A172 (cell line): ENCODE results near the gene ERGIC1. TPM values are rescaled to one million over a fixed set of nuclear protein-coding genes. Genes with fewer than 3 reads are reported as not detected.
"Not testable (repeated sequence)": the region's sequence is repeated elsewhere in the genome, so short reads cannot be mapped to it uniquely, and the experiment has no call there.

Experiments
- DNase-seq: peaks from one replicate; pipeline ENCODE4 v3.0.0-alpha.2; 2015; ENCODE audit warnings: low spot score
- total RNA-seq: library from RNA; depleted of rRNA; stranded (reverse); fragments of >200 nt; shearing (Covaris generic); gene quantifications from 2 replicates; pipeline ENCODE4 v1.2.3, GENCODE V29; 2014

ERGIC1 gene
- total RNA-seq, 1 experiment from 2014 or later, result 91.6 TPM

GRCh38 chr5:172864171-172864570 is 30.1 kb downstream of the ERGIC1 start:
- DNase-seq, result not testable (repeated sequence)

- no peak for DNase-seq
These were observed 30.7 kb downstream of the ERGIC1 start for GRCh38 chr5:172864747-172865146.

GRCh38 chr5:172866378-172866777 is 32.3 kb downstream of the ERGIC1 start:
- DNase-seq, result no peak

GRCh38 chr5:172866802-172867748 is 33.0 kb downstream of the ERGIC1 start:
- no peak for DNase-seq

- no peak for DNase-seq
These were observed 33.8 kb downstream of the ERGIC1 start for GRCh38 chr5:172867761-172868435.

- DNase-seq, result peak; percentile 80
These were observed 34.4 kb downstream of the ERGIC1 start for GRCh38 chr5:172868436-172868923.

GRCh38 chr5:172868924-172869591 is 35.0 kb downstream of the ERGIC1 start:
- peak; percentile 92 for DNase-seq

- no peak for DNase-seq
These were observed 35.6 kb downstream of the ERGIC1 start for GRCh38 chr5:172869691-172870090.

GRCh38 chr5:172870291-172870714 is 36.3 kb downstream of the ERGIC1 start:
- peak; percentile 94 for DNase-seq

- DNase-seq, result no peak
These were observed 36.8 kb downstream of the ERGIC1 start for GRCh38 chr5:172870715-172871461.

- no peak for DNase-seq
These were observed 37.5 kb downstream of the ERGIC1 start for GRCh38 chr5:172871536-172871935.

- no peak for DNase-seq
These were observed 37.9 kb downstream of the ERGIC1 start for GRCh38 chr5:172871982-172872381.

- DNase-seq, result no peak
These were observed 39.0 kb downstream of the ERGIC1 start for GRCh38 chr5:172872997-172873491.

GRCh38 chr5:172873513-172873912 is 39.5 kb downstream of the ERGIC1 start:
- DNase-seq, result no peak

- no peak for DNase-seq
These were observed 40.8 kb downstream of the ERGIC1 start for GRCh38 chr5:172874647-172875504.

- no peak for DNase-seq
These were observed 41.6 kb downstream of the ERGIC1 start for GRCh38 chr5:172875505-172876279.

GRCh38 chr5:172876578-172876977 is 42.5 kb downstream of the ERGIC1 start:
- DNase-seq, result no peak

GRCh38 chr5:172877466-172878260 is 43.6 kb downstream of the ERGIC1 start:
- DNase-seq, result peak; percentile 85

GRCh38 chr5:172878585-172878932 is 44.5 kb downstream of the ERGIC1 start:
- DNase-seq, result no peak
